ENCODE measurements around the gene RNU5B-1. TPM values are rescaled to one million over a fixed set of nuclear protein-coding genes. Genes with fewer than 3 reads are reported as not detected.

RNU5B-1 gene
- total and polyA plus RNA-seq, 2 of the 8 experiments (the other 6 are each of a cell fraction or from before 2014, with no cell fraction given) = not detected

DNA sequence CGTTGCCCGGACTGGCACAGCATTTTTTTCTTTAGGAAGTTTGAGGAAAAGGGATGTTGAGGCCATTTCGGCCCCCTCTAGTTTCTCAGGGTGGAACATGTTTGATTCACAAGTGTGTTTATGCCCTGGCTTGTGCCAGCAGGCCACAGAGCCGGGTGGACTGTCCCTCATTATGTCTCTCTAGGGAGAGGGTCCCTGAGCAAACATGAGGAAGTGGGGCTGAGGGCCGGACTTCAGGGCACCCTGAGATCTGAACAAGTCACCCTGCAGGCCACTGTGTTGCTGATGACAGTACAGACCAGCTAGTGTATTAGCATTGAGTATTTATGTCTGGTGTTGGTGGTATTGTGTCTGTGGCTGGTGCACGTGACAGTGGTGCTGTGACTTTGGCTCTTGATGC is 34.9 kb downstream of the RNU5B-1 start (continued):
- TF ChIP-seq, protein P1, sequence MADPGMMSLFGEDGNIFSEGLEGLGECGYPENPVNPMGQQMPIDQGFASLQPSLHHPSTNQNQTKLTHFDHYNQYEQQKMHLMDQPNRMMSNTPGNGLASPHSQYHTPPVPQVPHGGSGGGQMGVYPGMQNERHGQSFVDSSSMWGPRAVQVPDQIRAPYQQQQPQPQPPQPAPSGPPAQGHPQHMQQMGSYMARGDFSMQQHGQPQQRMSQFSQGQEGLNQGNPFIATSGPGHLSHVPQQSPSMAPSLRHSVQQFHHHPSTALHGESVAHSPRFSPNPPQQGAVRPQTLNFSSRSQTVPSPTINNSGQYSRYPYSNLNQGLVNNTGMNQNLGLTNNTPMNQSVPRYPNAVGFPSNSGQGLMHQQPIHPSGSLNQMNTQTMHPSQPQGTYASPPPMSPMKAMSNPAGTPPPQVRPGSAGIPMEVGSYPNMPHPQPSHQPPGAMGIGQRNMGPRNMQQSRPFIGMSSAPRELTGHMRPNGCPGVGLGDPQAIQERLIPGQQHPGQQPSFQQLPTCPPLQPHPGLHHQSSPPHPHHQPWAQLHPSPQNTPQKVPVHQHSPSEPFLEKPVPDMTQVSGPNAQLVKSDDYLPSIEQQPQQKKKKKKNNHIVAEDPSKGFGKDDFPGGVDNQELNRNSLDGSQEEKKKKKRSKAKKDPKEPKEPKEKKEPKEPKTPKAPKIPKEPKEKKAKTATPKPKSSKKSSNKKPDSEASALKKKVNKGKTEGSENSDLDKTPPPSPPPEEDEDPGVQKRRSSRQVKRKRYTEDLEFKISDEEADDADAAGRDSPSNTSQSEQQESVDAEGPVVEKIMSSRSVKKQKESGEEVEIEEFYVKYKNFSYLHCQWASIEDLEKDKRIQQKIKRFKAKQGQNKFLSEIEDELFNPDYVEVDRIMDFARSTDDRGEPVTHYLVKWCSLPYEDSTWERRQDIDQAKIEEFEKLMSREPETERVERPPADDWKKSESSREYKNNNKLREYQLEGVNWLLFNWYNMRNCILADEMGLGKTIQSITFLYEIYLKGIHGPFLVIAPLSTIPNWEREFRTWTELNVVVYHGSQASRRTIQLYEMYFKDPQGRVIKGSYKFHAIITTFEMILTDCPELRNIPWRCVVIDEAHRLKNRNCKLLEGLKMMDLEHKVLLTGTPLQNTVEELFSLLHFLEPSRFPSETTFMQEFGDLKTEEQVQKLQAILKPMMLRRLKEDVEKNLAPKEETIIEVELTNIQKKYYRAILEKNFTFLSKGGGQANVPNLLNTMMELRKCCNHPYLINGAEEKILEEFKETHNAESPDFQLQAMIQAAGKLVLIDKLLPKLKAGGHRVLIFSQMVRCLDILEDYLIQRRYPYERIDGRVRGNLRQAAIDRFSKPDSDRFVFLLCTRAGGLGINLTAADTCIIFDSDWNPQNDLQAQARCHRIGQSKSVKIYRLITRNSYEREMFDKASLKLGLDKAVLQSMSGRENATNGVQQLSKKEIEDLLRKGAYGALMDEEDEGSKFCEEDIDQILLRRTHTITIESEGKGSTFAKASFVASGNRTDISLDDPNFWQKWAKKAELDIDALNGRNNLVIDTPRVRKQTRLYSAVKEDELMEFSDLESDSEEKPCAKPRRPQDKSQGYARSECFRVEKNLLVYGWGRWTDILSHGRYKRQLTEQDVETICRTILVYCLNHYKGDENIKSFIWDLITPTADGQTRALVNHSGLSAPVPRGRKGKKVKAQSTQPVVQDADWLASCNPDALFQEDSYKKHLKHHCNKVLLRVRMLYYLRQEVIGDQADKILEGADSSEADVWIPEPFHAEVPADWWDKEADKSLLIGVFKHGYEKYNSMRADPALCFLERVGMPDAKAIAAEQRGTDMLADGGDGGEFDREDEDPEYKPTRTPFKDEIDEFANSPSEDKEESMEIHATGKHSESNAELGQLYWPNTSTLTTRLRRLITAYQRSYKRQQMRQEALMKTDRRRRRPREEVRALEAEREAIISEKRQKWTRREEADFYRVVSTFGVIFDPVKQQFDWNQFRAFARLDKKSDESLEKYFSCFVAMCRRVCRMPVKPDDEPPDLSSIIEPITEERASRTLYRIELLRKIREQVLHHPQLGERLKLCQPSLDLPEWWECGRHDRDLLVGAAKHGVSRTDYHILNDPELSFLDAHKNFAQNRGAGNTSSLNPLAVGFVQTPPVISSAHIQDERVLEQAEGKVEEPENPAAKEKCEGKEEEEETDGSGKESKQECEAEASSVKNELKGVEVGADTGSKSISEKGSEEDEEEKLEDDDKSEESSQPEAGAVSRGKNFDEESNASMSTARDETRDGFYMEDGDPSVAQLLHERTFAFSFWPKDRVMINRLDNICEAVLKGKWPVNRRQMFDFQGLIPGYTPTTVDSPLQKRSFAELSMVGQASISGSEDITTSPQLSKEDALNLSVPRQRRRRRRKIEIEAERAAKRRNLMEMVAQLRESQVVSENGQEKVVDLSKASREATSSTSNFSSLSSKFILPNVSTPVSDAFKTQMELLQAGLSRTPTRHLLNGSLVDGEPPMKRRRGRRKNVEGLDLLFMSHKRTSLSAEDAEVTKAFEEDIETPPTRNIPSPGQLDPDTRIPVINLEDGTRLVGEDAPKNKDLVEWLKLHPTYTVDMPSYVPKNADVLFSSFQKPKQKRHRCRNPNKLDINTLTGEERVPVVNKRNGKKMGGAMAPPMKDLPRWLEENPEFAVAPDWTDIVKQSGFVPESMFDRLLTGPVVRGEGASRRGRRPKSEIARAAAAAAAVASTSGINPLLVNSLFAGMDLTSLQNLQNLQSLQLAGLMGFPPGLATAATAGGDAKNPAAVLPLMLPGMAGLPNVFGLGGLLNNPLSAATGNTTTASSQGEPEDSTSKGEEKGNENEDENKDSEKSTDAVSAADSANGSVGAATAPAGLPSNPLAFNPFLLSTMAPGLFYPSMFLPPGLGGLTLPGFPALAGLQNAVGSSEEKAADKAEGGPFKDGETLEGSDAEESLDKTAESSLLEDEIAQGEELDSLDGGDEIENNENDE (IDR thresholded peaks at IDR 0.05; ENCODE audit: insufficient replicate concordance, low read length) = no peak
- TF ChIP-seq JUND (IDR thresholded peaks at IDR 0.05; ENCODE audit: low read length) (no peak), BACH1 (IDR thresholded peaks at IDR 0.05; ENCODE audit: low read length) (no peak), RAD21 (IDR thresholded peaks at IDR 0.05 in 1 of 2, conservative IDR thresholded peaks at IDR 0.05 in 1 of 2; ENCODE audit: low read depth in 2 of 2, low read length in 2 of 2) (no peak)
